NCI-H1092 treated with DMSO at 0.1 percent for 48 hours (cell line): Measurements from ENCODE around the gene CNST.
"Not testable (repeated sequence)": the region's sequence is repeated elsewhere in the genome, so short reads cannot be mapped to it uniquely, and the experiment has no call there.

Experiments
- DNase-seq: peaks from one replicate; lab custom pipeline; 2025; lab: John Stamatoyannopoulos, UW

CNST gene

DNA sequence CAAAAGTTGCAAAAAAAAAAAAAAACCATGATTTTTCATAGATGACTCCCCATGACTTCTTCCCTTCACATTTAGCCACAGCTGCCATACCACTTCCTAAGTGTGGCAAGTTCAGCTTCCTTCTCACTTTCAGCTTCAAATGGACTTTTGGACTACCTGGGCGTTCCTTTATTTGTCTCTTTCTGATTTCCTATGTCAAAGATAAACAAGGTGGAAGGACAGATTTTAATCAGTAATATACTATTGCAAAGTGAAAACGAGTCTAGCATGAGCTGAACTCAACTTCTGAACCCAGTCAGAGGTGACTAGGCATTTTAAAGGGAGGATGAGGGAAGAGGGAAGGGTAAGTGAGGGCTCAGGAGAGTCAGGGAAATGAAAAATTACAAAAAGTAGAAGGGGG, 143.6 kb downstream of the CNST start:
- DNase-seq = no peak

DNA sequence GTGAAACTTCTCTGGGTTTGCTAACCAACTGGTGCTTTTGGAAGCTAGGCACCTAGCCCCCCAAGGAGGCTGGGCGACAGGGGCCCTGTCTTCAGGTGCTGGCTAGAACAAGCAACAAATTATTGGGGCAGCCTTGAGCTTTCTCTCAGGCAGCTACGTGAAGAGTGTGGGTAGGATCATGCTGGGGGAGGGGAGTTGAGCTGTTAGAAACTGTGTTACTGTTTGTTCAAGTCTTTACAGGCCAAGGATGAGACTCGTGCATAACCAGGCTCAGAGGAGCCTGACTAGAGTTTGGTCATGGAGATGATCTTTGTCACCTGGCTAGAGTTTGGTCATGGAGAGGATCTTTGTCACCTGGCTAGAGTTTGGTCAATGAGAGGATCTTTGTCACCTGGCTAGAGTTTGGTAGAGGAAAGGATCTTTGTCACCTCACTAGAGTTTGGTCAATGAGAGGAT, 145.3 kb downstream of the CNST start:
- DNase-seq = no peak

DNA sequence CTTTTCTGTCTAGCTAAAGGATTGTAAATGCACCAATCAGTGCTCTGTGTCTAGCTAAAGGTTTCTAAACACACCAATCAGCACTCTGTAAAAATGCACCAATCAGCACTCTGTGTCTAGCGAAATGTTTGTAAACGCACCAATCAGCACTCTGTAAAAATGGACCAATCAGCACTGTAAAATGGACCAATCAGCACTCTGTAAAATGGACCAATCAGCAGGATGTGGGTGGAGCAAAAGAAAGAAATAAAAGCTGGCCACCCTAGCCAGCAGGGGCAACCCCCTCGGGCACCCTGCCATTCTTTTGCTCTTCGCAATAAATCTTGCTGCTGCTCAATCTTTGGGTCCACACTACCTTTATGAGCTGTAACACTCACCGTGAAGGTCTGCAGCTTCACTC, 146.2 kb downstream of the CNST start:
- DNase-seq = not testable (repeated sequence)
